ENCODE results near the gene THADA.

The THADA gene

DNA sequence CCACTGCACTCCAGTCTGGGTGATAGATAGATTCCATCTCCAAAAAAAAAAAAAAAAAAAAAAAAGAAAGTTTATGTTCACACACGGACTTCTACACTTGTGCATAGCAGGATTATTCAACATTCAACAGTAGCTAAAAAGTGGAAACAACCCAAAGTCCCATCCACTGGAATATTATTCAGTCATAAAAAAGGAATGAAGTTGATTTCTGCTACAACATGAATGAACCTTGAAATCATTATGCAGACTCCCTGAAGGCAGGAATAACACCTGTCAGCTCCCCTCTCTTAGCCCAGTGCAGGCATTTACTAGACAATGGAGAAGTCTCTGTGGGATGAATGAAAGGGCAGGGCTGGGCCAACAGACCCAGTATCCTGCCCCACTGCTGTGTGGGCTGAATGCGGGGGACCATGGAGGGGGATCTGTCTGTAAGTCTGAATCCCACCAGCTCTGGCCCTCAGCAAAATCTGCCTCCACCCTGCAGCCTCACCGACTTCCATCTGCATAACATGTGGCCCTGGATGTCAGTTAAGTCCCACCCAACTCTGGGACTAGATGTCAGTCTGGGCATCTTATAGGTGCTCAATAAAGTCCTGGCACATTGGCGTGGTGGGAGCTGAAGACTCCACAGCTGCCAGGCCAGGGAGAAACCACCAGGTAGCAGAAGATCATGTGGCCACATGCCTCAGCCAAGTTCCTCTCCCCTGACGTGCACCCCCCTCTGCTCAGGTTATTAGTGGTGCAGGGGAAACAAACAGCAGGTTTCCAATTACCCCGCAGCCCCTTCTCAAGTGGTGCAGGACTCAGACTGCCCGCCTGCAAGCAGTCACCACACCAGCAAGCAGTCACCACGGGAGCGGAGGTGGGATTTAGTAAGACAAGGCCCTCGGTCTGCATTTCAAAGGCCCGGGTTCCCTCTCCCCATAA, 378.3 kb downstream of the THADA start:
- no peak for DNase-seq

DNA sequence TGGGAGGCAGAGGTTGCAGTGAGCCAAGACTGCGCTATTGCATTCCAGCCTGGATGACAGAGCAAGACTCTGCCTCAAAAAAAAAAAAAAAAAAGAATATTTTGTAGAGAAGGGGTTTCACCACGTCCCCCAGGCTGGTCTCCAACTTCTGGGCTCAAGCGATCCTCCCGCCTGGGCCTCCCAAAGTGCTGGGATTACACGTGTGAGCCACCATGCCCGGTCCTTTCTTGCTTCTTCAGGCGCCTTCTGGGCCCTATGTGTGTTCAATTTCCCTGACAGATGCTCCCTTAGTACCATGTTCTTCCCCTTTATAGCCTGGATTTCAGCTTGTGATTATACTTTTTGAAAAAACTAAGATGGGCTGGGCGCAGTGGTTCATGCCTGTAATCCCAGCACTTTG, 379.2 kb downstream of the THADA start:
- no peak for DNase-seq

- DNase-seq = no peak
Measured at GRCh38 chr2:43215673-43216255, 380.1 kb downstream of the THADA start.

- DNase-seq = no peak
Measured at GRCh38 chr2:43214253-43214652, 381.6 kb downstream of the THADA start.

DNA sequence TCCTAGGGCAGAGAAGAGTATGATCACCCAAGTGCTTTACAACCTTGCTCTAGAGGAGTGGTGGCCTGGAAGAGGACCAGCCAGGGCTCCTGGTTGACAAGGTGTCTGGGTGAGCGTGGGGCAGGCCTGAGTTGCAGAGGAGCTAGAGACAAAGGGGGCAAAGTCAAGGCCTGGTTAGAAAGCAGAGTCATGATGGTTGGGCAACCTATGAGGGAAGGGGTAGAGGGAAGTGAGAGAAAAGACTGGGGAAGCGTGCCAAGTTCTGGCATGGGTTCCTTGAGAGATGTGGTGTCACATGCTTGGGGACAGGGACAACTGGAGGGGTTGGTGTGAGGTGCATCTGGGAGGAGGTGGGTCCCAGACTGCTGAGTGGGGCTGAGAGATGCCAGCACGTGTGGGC, 382.9 kb downstream of the THADA start:
- DNase-seq = no peak

DNA sequence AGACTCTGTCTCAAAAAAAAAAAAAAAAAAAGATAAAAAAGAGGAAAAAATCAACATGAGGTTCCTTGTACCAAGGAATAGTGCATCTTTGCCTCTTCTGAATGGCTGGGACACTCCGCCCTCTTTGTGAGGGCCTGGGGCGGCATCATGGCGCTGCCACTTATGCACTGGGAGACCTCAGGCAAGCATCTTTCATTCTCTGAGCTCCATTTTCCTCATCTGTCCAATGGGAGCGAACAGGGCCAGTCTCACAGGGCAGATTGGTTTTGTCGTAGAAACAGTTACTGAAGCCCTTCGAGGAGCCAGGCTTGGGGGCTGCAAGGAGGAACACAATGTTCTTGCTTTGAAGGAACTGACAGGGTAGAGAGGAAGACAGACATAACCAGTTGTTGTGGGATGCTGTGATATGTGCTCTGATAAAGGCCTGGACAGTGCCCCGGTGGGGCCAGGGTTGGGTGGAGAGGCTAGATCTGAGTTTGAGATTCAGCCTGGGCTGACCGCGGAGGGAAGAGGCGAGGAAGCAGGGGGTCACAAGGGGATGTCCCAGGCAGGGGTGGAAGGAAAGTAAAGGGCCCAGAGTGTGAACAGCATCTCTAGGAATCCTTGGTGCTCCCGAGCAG, 383.5 kb downstream of the THADA start:
- no peak for DNase-seq

- DNase-seq = peak; percentile 54
Measured at GRCh38 chr2:43210467-43211303, 385.2 kb downstream of the THADA start.

- DNase-seq = no peak
Measured at GRCh38 chr2:43210125-43210466, 385.7 kb downstream of the THADA start.

GRCh38 chr2:43209204-43209717, 386.6 kb downstream of the THADA start:
- DNase-seq = no peak

GRCh38 chr2:43207553-43208300, 388.1 kb downstream of the THADA start:
- DNase-seq = no peak

DNA sequence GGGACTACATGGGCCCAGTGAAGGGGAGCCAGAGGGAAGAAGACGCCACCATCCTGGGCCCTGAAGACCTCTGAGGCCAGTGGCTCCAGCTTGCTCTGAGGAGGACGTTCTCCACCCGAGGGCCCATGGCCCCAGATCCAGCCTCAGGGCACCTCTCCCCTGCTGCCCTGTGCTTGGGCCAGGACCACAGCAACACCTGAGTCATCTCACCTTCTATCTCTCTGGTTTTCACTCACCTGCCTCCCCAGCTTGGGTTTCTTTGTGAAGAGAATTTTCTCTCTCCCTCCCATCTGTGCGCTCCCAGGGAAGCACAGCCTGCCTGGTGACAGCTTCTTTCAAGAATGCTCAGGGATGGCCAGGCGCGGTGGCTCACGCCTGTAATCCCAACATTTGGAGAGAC, 389.2 kb downstream of the THADA start:
- DNase-seq = no peak

DNA sequence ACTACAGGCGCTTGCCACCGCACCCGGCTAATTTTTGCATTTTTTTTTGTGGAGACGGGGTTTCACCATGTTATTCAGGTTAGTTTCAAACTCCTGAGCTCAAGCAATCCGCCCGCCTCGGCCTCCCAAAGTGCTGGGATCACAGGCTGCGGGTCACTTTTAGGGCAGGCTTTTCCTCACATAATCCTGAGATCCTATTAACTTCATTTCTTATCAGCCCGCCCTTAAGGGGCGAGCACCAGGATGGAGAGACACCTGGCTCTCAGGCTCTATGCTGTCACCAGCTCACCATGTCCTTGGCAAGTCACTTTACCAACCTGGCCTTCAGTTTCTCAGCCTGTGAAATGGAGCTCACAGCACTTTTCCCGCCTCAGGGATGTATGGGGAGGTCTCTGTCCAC, 392.5 kb downstream of the THADA start:
- no peak for DNase-seq

DNA sequence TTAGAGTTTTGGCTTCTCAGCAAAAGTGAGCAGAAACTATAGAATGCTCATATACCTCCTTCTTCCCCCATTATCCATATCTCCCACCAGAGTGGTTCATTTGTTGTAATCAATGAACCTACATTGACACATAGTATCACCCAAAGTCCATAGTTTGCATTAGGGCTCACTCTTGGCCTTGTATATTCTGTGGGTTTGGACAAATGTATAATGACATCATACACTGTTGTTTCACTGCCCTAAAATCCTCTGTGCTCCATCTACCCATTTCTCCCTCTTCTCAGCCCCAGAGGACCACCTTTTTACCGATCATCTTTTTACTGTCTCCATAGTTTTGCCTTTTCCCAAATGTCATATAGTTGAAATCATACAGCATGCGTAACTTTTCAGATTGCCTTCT, 393.5 kb downstream of the THADA start:
- no peak for DNase-seq

DNA sequence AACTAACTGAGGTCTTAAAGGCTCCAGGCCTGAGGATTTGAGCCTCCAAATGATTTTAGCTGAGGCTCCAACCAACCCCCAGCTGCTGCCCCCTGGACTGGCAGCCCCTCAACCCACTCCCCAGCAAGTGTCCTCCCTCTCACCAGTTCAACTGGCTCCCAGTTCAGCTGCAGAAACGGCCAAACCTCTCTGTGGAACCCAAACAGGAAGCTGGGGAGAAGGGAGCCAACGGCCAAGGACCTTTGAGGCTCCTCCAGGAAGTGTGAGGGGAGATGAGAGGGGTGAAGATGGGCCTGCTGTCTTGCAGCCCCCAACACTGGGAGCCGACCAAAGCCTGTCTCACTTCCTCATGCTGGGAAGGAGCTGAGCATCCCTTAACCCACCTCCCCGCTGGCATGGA, 394.3 kb downstream of the THADA start:
- no peak for DNase-seq

DNA sequence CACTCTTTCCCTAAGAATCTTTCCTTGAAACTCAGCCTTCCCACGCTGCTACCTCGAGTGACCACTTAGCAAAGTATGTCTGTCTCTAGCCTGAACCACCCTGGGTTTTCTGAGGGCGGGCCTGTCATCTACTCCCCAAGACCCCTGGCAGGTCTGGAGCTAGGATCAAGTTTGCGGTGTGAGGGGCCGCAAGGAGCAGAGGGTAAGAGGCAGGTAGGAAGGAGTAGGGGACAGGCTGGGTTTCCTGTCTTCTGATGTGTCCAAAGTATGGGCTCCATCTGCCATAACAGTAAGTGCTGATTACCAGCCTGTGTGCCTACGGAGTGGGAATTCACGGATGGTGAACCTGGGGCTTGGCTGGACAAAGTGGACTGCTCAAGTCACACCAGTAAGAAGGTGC, 394.8 kb downstream of the THADA start:
- no peak for DNase-seq

- DNase-seq = no peak
Measured at GRCh38 chr2:43199492-43200488, 396.0 kb downstream of the THADA start.

GRCh38 chr2:43198263-43198662, 397.6 kb downstream of the THADA start:
- DNase-seq = no peak

GRCh38 chr2:43197588-43197896, 398.3 kb downstream of the THADA start:
- no peak for DNase-seq

DNA sequence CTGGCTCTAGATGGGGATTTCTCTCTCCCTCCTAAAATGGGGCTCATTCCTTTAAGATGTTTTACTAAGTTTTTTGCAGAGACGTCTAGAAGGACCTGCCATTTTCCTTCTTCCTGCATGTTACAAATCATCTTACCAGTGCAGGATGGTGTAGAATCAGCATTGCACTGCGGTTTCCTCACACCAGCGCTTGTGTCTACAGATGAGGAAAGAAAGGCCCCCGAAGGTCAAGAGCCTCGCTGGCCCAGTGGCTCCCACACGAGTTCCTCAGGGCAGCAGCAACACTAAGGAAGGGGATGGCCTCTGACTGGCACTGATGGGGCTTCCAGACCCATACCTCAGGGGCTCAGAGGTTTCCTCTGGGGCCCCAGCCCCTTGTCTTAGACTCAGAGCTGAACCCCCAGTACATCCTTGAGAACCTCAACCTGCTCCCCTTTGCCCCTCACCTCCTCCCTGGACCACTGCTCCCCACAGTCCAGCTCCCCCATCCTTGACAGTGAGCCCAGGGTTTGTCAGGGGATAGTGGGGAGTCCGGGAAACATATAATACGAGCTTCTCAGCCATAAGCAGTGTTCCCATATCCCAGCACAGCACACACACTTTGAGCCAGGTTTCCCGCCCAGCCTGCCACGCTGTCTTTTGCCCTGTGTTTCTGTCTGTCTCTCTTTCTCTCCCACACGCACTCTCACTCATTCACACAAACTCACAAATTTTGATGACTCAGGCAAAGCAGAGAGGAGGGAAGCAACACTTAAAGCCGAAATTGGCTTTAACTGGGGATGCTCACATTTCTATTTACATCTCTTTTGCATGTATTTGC, 398.9 kb downstream of the THADA start:
- no peak for DNase-seq

All from activated CD8-positive, alpha-beta memory T cell treated with anti-CD3 and anti-CD28 coated beads, Interleukin-2, amount 50 U/mL, for 4 hours (primary cell).